ENCODE results near the gene MAPK12.

MAPK12 gene

DNA sequence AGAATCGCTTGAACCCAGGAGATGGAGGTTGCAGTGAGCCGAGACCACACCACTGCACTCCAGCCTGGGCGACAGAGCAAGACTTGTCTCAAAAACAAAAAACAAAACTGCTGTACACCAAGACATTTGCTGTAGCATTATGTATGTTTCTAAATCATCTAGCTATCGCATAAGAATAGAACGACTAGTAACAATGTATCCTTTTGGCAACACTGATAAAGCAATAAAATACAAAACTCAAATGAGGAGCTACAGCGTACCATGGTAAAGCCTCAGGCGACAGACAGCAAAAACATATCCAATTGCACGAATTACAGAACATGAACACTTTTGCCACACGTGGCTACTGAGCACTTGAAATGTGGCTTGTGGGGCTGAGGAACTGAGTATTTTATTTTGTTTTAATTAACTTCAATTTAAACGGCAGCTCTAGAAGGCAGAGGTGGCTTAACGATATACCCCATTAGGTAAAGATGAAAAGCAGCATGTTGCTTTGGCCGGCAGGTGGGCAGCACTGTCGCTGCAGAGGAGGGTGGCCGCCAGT lies 19.0 kb downstream of the MAPK12 start:
- no peak overlapping the region for H2AFZ ChIP-seq (ENCODE audit: low read length)
- peaks cover 14 to 31% of the 10 kb centered on the region in 2 donors for H3K4me1 ChIP-seq (ENCODE audit: control insufficient read depth in 2 of 2, insufficient read depth in 1 of 2, low read depth in 1 of 2, low read length in 2 of 2)
- H4K91ac ChIP-seq (ENCODE audit: low read depth, low read length, poor library complexity) = no peak overlapping the region
- H2AK5ac ChIP-seq (ENCODE audit: low read depth, low read length) = no peak overlapping the region
- no peak overlapping the region for H3K4me2 ChIP-seq (ENCODE audit: insufficient read depth, low read length, poor library complexity, severe bottlenecking)
- H3K4me3 ChIP-seq (ENCODE audit: low read length in 2 of 2) = peak overlapping the region in 1 of 2 donors; percentile 8
- no peak overlapping the region for H2BK120ac ChIP-seq (ENCODE audit: low read depth, low read length)
- H3K4ac ChIP-seq (ENCODE audit: low read length) = no peak overlapping the region
- H2BK12ac ChIP-seq (ENCODE audit: low read length) = no peak overlapping the region
- H3K9me3 ChIP-seq (replicated peaks in 1 of 2; ENCODE audit: control insufficient read depth in 2 of 2, insufficient read depth in 1 of 2, low read depth in 1 of 2, low read length in 2 of 2) = no peaks in the 10 kb centered on the region
- no peak overlapping the region for H2BK5ac ChIP-seq (ENCODE audit: low read length)
- H3K27ac ChIP-seq (replicated peaks; ENCODE audit: low read length) = no peak overlapping the region
- H3K9ac ChIP-seq (ENCODE audit: low read depth, low read length, poor library complexity) = no peak overlapping the region
- no peak overlapping the region for H3K23ac ChIP-seq (ENCODE audit: low read depth, low read length, poor library complexity)
- peaks cover 23 to 35% of the 10 kb centered on the region in 2 donors for H3K36me3 ChIP-seq (replicated peaks in 1 of 2; ENCODE audit: control insufficient read depth in 2 of 2, insufficient read depth in 2 of 2, low read length in 2 of 2)
- H3K27me3 ChIP-seq (ENCODE audit: control insufficient read depth in 3 of 3, insufficient read depth in 3 of 3, low read depth in 1 of 3, low read length in 3 of 3) = no peaks in the 10 kb centered on the region
- H2BK15ac ChIP-seq (ENCODE audit: low read length) = no peak overlapping the region
- peaks cover 17% of the 10 kb centered on the region for H3K79me1 ChIP-seq (ENCODE audit: low read depth, low read length)
- H3K14ac ChIP-seq (ENCODE audit: low read length) = no peak overlapping the region
- H3K18ac ChIP-seq (ENCODE audit: low read length) = no peak overlapping the region
- DNase-seq (ENCODE audit: low spot score) = no peak
- no peak overlapping the region for H4K8ac ChIP-seq (ENCODE audit: low read depth, low read length)
- no CpG with 5 or more reads among the region's 14 CpGs for WGBS, 2 donors (ENCODE audit: extremely low coverage in 2 of 2, insufficient read length in 2 of 2, insufficient replicate concordance in 1 of 2)

DNA sequence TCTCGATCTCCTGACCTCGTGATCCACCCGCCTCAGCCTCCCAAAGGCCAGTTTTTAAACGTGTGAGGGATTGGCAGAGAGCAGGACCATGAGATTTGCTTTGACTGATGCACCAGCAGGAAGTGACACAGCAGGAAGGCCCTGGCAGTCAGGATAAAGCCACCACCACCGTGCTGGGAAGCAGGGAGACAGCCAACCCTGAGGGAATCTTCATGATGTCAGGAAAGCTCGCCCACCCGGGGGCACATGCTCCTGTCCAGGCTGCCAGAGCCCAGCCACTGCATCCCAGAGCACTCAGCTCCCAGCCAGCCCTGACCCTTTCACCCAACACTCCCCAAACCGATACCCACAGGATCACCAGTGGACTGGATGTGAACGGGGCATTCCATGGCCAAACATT lies 22.7 kb downstream of the MAPK12 start:
- DNase-seq (ENCODE audit: low spot score) = no peak
- H2AK5ac ChIP-seq (ENCODE audit: low read depth, low read length) = no peak overlapping the region
- H3K27me3 ChIP-seq (ENCODE audit: control insufficient read depth in 3 of 3, insufficient read depth in 3 of 3, low read depth in 1 of 3, low read length in 3 of 3) = peaks cover 0 to 3% (median 0%) of the 10 kb centered on the region in 3 experiments
- peaks cover 9 to 14% of the 10 kb centered on the region in 2 donors for H3K4me1 ChIP-seq (ENCODE audit: control insufficient read depth in 2 of 2, insufficient read depth in 1 of 2, low read depth in 1 of 2, low read length in 2 of 2)
- H3K23ac ChIP-seq (ENCODE audit: low read depth, low read length, poor library complexity) = no peak overlapping the region
- H4K91ac ChIP-seq (ENCODE audit: low read depth, low read length, poor library complexity) = no peak overlapping the region
- no peak overlapping the region for H3K27ac ChIP-seq (replicated peaks; ENCODE audit: low read length)
- no peak overlapping the region for H2AFZ ChIP-seq (ENCODE audit: low read length)
- no peak overlapping the region for H3K4me2 ChIP-seq (ENCODE audit: insufficient read depth, low read length, poor library complexity, severe bottlenecking)
- H2BK15ac ChIP-seq (ENCODE audit: low read length) = no peak overlapping the region
- H2BK12ac ChIP-seq (ENCODE audit: low read length) = no peak overlapping the region
- no peak overlapping the region for H3K4me3 ChIP-seq (ENCODE audit: low read length in 2 of 2)
- no peak overlapping the region for H3K9ac ChIP-seq (ENCODE audit: low read depth, low read length, poor library complexity)
- H3K36me3 ChIP-seq (replicated peaks in 1 of 2; ENCODE audit: control insufficient read depth in 2 of 2, insufficient read depth in 2 of 2, low read length in 2 of 2) = peaks cover 15 to 18% of the 10 kb centered on the region in 2 donors
- H3K14ac ChIP-seq (ENCODE audit: low read length) = no peak overlapping the region
- peaks cover 0 to 5% of the 10 kb centered on the region in 2 donors for H3K9me3 ChIP-seq (replicated peaks in 1 of 2; ENCODE audit: control insufficient read depth in 2 of 2, insufficient read depth in 1 of 2, low read depth in 1 of 2, low read length in 2 of 2)
- WGBS, 2 donors (ENCODE audit: extremely low coverage in 2 of 2, insufficient read length in 2 of 2, insufficient replicate concordance in 1 of 2) = no CpG with 5 or more reads among the region's 9 CpGs
- no peak overlapping the region for H3K18ac ChIP-seq (ENCODE audit: low read length)
- no peak overlapping the region for H2BK5ac ChIP-seq (ENCODE audit: low read length)
- H2BK120ac ChIP-seq (ENCODE audit: low read depth, low read length) = no peak overlapping the region
- no peak overlapping the region for H4K8ac ChIP-seq (ENCODE audit: low read depth, low read length)
- peaks cover 35% of the 10 kb centered on the region for H3K79me1 ChIP-seq (ENCODE audit: low read depth, low read length)
- H3K4ac ChIP-seq (ENCODE audit: low read length) = no peak overlapping the region

- H2BK5ac ChIP-seq (ENCODE audit: low read length) = no peak overlapping the region
- no peak overlapping the region for H3K18ac ChIP-seq (ENCODE audit: low read length)
- no CpG with 5 or more reads among the region's 11 CpGs for WGBS, 2 donors (ENCODE audit: extremely low coverage in 2 of 2, insufficient read length in 2 of 2, insufficient replicate concordance in 1 of 2)
- no peak overlapping the region for H2AFZ ChIP-seq (ENCODE audit: low read length)
- H4K8ac ChIP-seq (ENCODE audit: low read depth, low read length) = no peak overlapping the region
- H2BK120ac ChIP-seq (ENCODE audit: low read depth, low read length) = no peak overlapping the region
- H3K36me3 ChIP-seq (replicated peaks in 1 of 2; ENCODE audit: control insufficient read depth in 2 of 2, insufficient read depth in 2 of 2, low read length in 2 of 2) = peaks cover 15 to 28% of the 10 kb centered on the region in 2 donors
- H2BK12ac ChIP-seq (ENCODE audit: low read length) = no peak overlapping the region
- no peak overlapping the region for H3K4me3 ChIP-seq (ENCODE audit: low read length in 2 of 2)
- peaks cover 0 to 5% of the 10 kb centered on the region in 2 donors for H3K9me3 ChIP-seq (replicated peaks in 1 of 2; ENCODE audit: control insufficient read depth in 2 of 2, insufficient read depth in 1 of 2, low read depth in 1 of 2, low read length in 2 of 2)
- H4K91ac ChIP-seq (ENCODE audit: low read depth, low read length, poor library complexity) = no peak overlapping the region
- no peak overlapping the region for H2BK15ac ChIP-seq (ENCODE audit: low read length)
- peaks cover 28% of the 10 kb centered on the region for H3K79me1 ChIP-seq (ENCODE audit: low read depth, low read length)
- peaks cover 0 to 3% (median 0%) of the 10 kb centered on the region in 3 experiments for H3K27me3 ChIP-seq (ENCODE audit: control insufficient read depth in 3 of 3, insufficient read depth in 3 of 3, low read depth in 1 of 3, low read length in 3 of 3)
- no peak overlapping the region for H3K27ac ChIP-seq (replicated peaks; ENCODE audit: low read length)
- peaks cover 2 to 5% of the 10 kb centered on the region in 2 donors for H3K4me1 ChIP-seq (ENCODE audit: control insufficient read depth in 2 of 2, insufficient read depth in 1 of 2, low read depth in 1 of 2, low read length in 2 of 2)
- no peak overlapping the region for H3K14ac ChIP-seq (ENCODE audit: low read length)
- peak overlapping the region; percentile 43 for H3K23ac ChIP-seq (ENCODE audit: low read depth, low read length, poor library complexity)
- H3K9ac ChIP-seq (ENCODE audit: low read depth, low read length, poor library complexity) = peak overlapping the region; percentile 21
- no peak for DNase-seq (ENCODE audit: low spot score)
- no peak overlapping the region for H3K4me2 ChIP-seq (ENCODE audit: insufficient read depth, low read length, poor library complexity, severe bottlenecking)
- no peak overlapping the region for H2AK5ac ChIP-seq (ENCODE audit: low read depth, low read length)
- no peak overlapping the region for H3K4ac ChIP-seq (ENCODE audit: low read length)
Observed at GRCh38 chr22:50236731-50237409, 24.6 kb downstream of the MAPK12 start.

DNA sequence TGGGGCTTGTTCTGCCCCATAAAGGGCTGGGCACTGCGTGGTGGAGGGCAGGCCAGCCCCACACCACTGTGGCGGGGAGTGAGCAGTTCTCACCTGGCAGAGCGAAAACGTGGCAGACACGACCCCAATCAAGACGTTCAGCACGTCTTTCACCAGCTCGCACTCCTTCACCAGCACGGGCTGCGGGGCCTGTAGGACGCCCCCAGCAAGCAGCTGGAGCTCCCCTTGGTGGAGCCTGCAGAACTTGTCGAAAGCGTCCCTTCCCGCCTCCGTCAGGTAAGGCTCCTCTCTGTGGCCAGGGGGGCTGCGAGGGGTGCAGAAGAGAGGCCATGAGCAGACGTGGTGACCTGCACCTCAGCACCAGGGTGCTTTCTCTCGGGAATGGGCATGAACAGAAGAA lies 28.3 kb downstream of the MAPK12 start:
- H3K4ac ChIP-seq (ENCODE audit: low read length) = no peak overlapping the region

More for the DNA sequence above, 28.3 kb downstream of the MAPK12 start:
- no peak overlapping the region for H2AK5ac ChIP-seq (ENCODE audit: low read depth, low read length)
- no peak overlapping the region for H2AFZ ChIP-seq (ENCODE audit: low read length)
- no peak overlapping the region for H4K91ac ChIP-seq (ENCODE audit: low read depth, low read length, poor library complexity)
- WGBS, 2 donors (ENCODE audit: extremely low coverage in 2 of 2, insufficient read length in 2 of 2, insufficient replicate concordance in 1 of 2) = no CpG with 5 or more reads among the region's 18 CpGs
- H3K18ac ChIP-seq (ENCODE audit: low read length) = no peak overlapping the region
- no peak overlapping the region for H4K8ac ChIP-seq (ENCODE audit: low read depth, low read length)
- no peak overlapping the region for H3K4me2 ChIP-seq (ENCODE audit: insufficient read depth, low read length, poor library complexity, severe bottlenecking)
- H3K9me3 ChIP-seq (replicated peaks in 1 of 2; ENCODE audit: control insufficient read depth in 2 of 2, insufficient read depth in 1 of 2, low read depth in 1 of 2, low read length in 2 of 2) = peaks cover 0 to 5% of the 10 kb centered on the region in 2 donors
- no peak overlapping the region for H2BK12ac ChIP-seq (ENCODE audit: low read length)
- no peak overlapping the region for H2BK5ac ChIP-seq (ENCODE audit: low read length)
- DNase-seq (ENCODE audit: low spot score) = no peak
- H3K9ac ChIP-seq (ENCODE audit: low read depth, low read length, poor library complexity) = no peak overlapping the region
- H3K4me1 ChIP-seq (ENCODE audit: control insufficient read depth in 2 of 2, insufficient read depth in 1 of 2, low read depth in 1 of 2, low read length in 2 of 2) = peaks cover 0 to 2% of the 10 kb centered on the region in 2 donors
- H3K27ac ChIP-seq (replicated peaks; ENCODE audit: low read length) = no peak overlapping the region
- peaks cover 12 to 26% of the 10 kb centered on the region in 2 donors for H3K36me3 ChIP-seq (replicated peaks in 1 of 2; ENCODE audit: control insufficient read depth in 2 of 2, insufficient read depth in 2 of 2, low read length in 2 of 2)
- no peak overlapping the region for H3K4me3 ChIP-seq (ENCODE audit: low read length in 2 of 2)
- H2BK120ac ChIP-seq (ENCODE audit: low read depth, low read length) = no peak overlapping the region
- H3K27me3 ChIP-seq (ENCODE audit: control insufficient read depth in 3 of 3, insufficient read depth in 3 of 3, low read depth in 1 of 3, low read length in 3 of 3) = peaks cover 0 to 3% (median 0%) of the 10 kb centered on the region in 3 experiments
- no peak overlapping the region for H3K14ac ChIP-seq (ENCODE audit: low read length)
- no peak overlapping the region for H2BK15ac ChIP-seq (ENCODE audit: low read length)
- H3K23ac ChIP-seq (ENCODE audit: low read depth, low read length, poor library complexity) = peak overlapping the region; percentile 6
- H3K79me1 ChIP-seq (ENCODE audit: low read depth, low read length) = peaks cover 29% of the 10 kb centered on the region

All from neuronal stem cell (in vitro differentiated cells).